HG02885 (cell line): ENCODE measurements around the gene FURIN.

ENCODE experiments used
- ATAC-seq: cut with Tn5 transposase; IDR thresholded peaks from one replicate; pipeline ENCODE4 v1.9.1; 2021; ENCODE audit warnings: mild to moderate bottlenecking; ENCODE audit not compliant: unreplicated experiment, poor library complexity

FURIN gene

GRCh38 chr15:90881978-90882721 lies 13.8 kb downstream of the FURIN start:
- no peak for ATAC-seq

GRCh38 chr15:90882781-90883525 lies 14.6 kb downstream of the FURIN start:
- no peak for ATAC-seq

GRCh38 chr15:90883526-90883975 lies 15.2 kb downstream of the FURIN start:
- ATAC-seq = no peak

DNA sequence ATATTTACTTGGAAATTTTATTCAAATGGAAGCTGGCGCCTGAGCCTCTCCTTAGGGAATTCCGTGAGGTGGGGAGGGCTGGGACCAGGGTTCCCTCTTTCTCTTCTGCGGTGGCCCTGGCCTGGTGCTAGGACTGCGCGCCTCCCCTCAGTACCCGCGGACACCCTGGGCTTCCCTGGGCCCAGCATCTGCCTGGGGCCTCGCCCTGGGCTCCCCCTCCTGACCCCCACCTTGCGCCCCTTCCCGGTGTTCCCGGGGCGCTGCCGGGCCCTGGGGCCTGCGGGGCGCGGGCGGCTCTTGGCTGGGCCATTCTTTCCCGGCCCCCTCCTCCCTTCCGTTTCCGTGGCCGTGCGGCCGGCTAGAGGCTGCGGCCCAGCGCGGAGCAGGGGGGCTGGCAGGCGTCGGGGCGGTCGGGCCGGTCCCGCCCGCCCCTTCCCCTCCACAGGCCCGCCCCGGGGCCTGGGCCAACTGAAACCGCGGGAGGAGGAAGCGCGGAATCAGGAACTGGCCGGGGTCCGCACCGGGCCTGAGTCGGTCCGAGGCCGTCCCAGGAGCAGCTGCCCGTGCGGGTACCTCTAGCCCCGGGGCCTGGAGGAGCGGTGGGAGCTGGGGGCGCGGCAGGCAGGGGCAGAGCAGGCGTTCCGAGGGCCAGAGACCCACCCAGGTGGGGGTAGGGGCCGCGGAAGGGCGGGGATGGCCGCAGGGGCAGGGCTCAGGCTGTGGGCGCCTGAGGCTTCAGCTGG lies 15.8 kb downstream of the FURIN start, which contains the start of gene FES:
Gene FES, plus strand, starts transcription at position 529 of the 743 bp plus-strand sequence. CDS start 542 bp downstream, outside the sequence.
- peak; percentile 31 for ATAC-seq

GRCh38 chr15:90884719-90885431 lies 16.5 kb downstream of the FURIN start:
- peak; percentile 3 for ATAC-seq

- ATAC-seq = peak; percentile 45
Measured at GRCh38 chr15:90885432-90886290, 17.3 kb downstream of the FURIN start.

DNA sequence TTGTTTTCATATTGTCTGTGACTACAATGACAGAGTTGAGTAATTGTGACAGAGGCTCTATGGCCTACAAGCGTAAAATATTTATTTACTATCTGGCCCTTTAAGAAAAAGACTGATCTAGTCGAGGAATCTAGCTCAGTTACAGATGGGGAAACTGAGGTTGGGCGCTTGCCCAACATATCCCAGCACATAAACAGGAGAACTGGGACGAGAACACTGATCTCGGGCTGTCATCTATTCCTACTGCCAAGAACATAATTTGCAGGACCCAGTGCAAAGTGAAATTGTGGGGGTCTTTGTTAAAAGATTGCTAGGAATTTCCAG lies 17.9 kb downstream of the FURIN start:
- no peak for ATAC-seq

DNA sequence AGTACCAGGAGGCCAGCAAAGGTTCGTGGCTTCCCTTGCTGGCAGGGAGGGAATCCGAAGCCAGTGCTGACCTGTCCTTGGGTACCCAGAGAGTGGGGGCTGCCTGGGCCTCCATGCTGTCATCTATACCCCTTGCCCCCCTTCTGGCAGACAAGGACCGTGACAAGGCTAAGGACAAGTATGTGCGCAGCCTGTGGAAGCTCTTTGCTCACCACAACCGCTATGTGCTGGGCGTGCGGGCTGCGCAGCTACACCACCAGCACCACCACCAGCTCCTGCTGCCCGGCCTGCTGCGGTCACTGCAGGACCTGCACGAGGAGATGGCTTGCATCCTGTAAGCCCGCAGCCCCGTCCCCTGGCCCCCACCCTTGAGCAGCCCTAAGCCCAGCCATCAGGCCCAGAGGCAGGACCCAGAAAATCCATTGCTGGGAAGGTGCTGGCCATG lies 18.7 kb downstream of the FURIN start:
- ATAC-seq = no peak

DNA sequence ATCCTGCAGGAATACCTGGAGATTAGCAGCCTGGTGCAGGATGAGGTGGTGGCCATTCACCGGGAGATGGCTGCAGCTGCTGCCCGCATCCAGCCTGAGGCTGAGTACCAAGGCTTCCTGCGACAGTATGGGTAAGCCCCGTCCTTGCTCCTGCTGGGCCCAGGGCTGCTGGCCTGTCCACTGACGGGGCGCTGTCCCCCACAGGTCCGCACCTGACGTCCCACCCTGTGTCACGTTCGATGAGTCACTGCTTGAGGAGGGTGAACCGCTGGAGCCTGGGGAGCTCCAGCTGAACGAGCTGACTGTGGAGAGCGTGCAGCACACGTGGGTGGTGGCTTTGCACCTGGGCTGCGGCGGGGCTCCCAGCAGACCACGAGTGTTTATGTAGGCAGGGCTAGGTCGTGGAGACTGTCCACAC lies 20.9 kb downstream of the FURIN start:
- ATAC-seq = no peak

GRCh38 chr15:90889736-90890456 lies 21.5 kb downstream of the FURIN start:
- ATAC-seq = no peak

- no peak for ATAC-seq
Measured at GRCh38 chr15:90890839-90891238, 22.5 kb downstream of the FURIN start.

DNA sequence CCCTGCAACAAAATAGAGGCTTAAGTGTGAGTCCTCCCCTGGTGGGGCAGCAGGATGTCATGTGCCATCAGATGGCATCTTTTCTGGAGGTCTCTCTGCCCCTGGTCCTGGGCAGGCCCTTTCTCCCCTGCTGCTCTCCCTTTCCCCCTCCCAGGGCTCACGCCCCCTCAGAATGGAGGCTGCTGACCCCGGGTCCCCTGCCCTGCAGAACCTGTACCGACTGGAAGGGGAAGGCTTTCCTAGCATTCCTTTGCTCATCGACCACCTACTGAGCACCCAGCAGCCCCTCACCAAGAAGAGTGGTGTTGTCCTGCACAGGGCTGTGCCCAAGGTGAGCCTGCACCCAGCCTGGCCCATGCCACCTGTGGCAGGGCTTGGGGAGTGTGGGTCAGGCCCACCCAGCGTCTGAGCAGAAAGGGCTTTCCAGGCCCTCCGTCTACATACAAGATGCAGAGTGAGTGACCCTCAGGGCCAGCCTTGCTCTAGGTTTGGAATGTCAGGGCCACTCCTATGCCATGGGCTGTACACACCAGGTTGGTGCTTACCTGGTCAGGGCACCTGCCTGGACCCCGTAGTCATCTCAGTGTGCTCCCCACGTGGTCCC lies 23.1 kb downstream of the FURIN start:
- no peak for ATAC-seq

DNA sequence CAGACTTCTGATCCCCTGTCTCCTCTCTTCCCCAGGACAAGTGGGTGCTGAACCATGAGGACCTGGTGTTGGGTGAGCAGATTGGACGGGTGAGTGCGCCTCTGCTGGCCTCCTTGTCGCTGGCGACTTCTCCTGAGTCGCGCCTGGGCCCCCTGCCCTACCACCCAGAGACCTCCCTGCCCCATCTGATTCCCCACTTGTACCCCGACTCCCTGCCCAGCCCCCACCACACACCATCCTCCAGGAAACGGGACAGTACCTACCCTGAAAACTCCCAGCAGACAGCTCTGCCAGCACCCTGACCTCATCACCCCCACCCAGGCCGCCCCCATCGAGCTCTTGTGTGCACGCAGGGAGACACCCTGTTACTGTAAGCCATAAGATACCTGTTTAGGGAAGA lies 23.6 kb downstream of the FURIN start:
- ATAC-seq = no peak

GRCh38 chr15:90892498-90893174 lies 24.2 kb downstream of the FURIN start:
- no peak for ATAC-seq

DNA sequence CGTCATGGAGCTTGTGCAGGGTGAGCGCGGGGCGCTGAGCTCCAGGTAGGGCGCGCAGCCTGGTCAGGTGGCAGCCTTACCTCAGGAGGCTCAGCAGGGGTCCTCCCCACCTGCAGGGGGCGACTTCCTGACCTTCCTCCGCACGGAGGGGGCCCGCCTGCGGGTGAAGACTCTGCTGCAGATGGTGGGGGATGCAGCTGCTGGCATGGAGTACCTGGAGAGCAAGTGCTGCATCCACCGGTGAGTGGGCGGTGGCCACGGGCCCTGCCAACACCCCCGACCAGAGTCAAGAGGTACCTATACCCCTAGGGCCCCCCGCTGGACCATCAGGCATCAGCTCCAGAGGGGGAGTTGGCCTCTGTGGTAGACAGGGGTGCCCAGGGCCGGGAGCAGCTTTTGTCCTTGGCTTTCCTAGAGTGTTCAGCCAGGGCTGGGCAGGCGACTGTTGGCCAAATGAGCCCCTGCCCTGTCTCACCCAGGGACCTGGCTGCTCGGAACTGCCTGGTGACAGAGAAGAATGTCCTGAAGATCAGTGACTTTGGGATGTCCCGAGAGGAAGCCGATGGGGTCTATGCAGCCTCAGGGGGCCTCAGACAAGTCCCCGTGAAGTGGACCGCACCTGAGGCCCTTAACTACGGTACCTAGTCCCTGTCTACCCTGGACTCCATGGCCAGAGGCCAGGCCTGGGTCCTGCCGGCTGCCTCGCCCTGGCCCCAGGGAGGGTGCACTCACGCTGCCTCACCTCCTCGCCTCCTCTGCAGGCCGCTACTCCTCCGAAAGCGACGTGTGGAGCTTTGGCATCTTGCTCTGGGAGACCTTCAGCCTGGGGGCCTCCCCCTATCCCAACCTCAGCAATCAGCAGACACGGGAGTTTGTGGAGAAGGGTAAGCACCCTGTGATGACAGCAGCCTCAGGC lies 25.0 kb downstream of the FURIN start:
- no peak for ATAC-seq

GRCh38 chr15:90895571-90896117 lies 27.3 kb downstream of the FURIN start:
- ATAC-seq = no peak
